ENCODE data around the gene KLHL25.

KLHL25 gene

DNA sequence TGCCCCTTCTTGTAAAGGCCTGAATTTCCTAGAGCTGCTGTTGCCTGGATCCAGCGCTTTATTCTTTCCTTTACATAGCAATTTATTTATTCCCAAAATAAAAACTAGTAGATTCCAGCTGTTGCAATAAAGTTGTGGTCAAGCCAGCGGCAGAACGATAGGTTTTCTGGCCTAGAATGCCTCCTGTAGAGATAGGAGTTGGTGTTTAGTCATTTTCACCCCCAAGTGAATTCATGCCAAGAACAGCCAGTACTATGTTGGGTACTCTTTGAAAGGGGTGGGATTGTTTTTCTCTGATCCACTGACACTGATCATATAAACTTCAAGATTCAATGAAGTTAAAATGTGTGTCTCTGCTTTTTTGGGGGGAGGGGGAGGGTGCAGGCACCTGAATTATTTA, 69.7 kb downstream of the KLHL25 start:
- no peak for DNase-seq (ENCODE audit: low read depth, low spot score)
- H3K27ac ChIP-seq: no peak overlapping the region

DNA sequence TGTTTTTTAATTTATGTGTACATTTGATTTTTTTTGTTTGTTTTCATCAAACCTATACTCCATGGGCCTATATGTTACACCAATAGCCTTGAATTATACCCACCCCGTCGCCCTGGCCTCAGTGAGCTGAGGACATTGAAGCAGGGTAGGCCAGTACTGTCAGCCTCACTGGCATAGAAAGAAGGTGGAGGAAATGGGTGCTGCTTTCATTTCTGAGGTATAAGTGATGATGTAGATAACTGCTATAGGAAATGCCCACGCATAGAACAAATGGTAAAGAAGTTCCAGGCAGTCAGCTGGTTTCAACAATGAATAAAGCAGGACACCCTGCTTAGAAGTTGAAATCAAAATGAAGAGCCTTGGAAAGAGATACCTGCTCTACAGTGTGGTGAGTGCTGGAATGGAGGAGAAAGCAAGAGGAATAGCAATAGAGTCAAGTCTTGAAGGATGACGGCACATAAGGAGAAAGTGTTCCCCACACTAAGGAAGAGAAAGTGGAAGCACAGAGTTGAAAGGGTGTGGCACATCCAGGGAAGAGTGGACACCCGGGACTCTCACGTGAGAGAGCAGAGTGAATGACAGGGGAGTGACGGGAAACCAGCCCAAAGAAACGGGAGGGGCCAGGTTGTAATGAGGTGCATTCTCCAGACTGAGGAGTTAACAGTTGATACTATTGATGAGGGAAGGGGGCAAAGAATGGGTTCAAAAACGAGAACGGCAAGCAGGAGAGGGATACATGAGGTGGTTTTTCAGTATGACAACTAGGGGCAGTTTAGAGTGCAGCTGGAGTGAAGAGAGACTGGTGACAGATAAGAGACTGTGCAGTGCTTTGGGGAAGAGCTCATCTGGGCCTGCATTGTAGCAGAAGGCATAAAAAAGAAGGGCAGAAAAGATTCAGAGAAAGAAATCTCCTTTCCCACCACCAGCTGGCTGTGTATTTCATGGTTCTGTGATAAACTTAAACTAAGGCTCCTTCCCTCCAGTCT, 70.5 kb downstream of the KLHL25 start:
- no peak overlapping the region for H3K27ac ChIP-seq
- no peak for DNase-seq (ENCODE audit: low read depth, low spot score)

DNA sequence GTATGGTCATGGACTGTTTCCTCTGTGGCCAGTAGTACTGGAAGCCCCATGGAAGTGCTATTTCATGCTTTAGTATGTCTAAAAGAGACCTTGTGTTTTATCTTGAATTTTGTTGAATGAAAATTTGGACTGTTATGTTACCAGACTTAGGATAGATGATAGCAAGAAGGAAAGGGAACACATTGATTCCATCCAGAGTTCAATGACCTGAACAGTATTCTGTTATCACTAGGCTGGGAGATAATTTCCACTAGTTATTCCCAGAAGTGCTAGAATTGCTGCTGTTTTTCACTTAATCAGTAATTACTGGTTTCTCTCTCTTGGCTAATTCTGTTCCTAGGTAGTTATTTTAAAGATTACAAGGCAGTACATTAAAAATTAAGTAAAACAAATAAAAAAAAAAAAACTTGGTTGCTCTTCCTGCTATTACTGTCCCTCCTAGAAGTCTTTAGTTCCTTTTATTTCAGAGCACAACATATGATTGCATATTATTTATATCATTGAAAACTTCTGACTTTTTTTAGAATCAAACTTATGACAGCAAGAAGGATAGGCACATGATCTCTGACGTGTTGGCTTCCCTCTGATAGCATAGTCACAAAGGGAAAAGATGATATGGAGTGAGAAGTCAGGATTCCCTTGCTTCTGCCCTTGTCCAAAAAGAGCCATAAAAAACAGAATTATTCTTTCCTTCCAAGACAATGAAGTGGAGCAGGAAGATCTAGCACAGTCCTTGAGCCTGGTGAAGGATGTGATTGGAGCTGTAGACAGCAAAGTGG, 72.2 kb downstream of the KLHL25 start:
- no peak overlapping the region for H3K27ac ChIP-seq
- DNase-seq (ENCODE audit: low read depth, low spot score): no peak

DNA sequence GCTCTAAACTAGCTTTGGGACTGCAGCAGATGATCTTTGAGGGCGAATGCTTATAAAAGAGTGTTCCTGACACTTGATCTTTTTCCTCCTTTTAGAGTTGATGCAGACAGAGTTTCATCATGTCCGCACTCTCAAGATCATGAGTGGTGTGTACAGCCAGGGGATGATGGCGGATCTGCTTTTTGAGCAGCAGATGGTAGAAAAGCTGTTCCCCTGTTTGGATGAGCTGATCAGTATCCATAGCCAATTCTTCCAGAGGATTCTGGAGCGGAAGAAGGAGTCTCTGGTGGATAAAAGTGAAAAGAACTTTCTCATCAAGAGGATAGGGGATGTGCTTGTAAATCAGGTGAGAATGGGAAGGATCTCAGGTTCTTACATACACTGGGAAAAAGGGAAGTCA, 75.7 kb downstream of the KLHL25 start:
- no peak overlapping the region for H3K27ac ChIP-seq
- no peak for DNase-seq (ENCODE audit: low read depth, low spot score)

DNA sequence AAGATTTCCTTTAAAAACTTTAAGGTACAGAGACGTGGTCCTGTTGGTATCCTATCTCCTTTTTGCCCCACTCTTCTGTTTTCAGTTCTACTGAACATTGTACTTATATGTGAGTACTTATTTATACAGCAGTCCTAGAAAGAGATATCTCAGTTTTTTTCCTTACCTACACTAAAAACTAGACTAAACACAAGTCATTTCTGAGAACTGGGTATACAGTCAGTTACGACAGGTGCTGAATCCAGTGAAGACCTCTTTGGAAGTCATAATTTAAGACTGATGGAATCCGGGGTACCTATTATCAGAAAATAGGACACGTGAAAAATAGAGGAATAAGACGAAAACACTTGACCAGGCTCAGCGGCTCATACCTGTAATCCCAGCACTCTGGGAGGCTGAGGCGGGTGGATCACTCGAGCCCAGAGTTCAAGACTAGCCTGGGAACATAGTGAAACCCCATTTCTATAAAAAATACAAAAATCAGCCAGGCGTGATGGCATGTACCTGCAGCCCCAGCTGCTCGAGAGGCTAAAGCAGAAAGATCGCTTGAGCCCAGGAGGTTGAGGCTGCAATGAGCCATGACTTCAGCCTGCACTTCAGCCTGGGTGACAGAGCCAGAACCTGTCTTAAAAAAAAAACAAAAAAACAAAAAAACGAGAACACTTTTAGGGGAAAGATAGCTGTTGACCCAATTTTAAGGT, 76.3 kb downstream of the KLHL25 start:
- no peak for DNase-seq (ENCODE audit: low read depth, low spot score)
- H3K27ac ChIP-seq: no peak overlapping the region

DNA sequence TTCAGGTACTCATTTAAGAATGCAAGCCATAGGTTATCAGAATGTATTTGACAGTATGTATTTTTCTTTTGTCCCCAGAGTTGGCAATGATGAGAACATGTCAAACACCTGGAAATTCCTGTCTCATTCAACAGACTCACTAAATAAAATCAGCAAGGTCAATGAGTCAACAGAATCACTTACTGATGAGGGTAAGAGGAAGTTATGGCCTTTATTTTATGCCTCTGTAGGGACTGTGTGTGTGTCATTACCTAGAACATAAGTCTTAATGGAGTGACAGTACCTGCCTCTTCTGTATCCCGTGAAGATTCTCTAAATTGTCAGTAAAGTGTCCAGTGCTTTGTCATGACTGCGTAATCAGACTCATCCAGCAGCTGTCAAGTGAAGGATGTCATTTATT, 77.5 kb downstream of the KLHL25 start:
- no peak for DNase-seq (ENCODE audit: low read depth, low spot score)
- no peak overlapping the region for H3K27ac ChIP-seq

DNA sequence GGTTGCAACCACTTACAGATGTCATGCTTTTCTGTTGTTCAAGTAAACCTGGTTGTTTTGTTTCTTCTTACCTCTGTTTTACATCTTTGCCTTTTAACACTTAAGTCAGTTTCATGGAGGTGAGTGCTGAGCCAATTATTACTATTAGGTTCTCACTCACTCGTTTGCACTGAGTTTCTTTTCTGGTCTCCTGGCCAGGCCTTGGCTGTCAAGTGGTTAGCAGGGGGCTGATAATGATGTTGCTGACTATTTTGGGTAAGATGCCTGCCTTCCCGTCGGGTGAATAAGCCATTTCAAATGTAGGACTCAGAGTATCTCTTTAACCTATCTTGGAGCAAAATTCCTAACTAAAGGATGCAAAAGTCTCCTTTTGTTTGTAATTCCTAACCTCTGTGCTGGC, 78.5 kb downstream of the KLHL25 start:
- DNase-seq (ENCODE audit: low read depth, low spot score): no peak
- H3K27ac ChIP-seq: no peak overlapping the region

DNA sequence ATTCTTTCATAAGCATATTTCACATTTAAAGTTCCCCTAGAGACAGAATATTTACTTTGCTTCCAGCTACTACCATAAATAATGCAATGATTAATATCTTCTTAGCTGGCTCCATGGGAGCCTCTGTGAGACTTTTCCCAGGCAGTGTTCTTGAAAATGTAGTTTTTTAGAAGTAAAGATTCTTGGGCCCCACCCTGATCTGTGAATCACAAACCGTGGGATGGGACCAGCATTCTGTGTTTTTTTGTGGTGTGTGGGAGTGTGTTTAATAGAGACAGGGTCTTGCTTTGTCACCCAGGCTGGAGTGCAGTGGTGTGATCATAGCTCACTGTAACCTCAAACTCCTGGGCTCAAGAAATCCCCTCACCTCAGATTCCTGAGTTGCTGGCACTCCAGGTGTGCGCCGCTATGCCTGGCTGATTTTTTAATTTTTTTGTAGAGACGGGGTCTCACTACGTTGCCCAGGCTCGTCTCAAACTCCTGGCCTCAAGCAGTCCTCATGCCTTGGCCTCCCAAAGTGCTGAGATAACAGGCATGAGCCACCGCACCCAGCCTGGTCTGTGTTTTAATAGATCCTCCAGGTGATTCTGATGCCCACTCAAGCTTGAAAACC, 83.0 kb downstream of the KLHL25 start:
- DNase-seq (ENCODE audit: low read depth, low spot score): no peak
- no peak overlapping the region for H3K27ac ChIP-seq

DNA sequence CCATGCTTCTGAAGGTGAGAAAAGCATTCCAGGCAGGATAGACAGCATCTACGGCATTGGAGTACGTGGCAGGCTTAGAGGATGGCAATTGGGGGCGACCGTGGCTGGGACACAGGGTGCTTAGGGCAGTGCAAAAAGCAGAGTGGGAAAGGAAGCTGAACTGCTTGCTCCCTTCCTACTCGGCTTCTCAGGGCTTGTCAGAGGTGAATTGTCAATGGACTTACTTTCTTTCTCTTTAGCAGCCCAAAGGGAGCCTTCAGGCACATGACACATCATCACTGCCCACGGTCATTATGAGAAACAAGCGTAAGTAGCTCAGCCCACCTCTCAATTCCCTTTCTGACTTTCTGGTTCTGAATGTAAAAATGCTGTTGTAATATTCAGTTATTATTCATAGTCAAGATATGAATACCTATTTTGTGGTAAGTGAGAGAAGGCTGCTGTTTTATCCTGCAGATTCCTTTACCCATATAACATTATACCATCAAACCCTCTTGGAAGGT, 84.3 kb downstream of the KLHL25 start:
- no peak for DNase-seq (ENCODE audit: low read depth, low spot score)
- H3K27ac ChIP-seq: no peak overlapping the region

Data from epithelial cell of prostate (primary cell).